Karpas-422 (cell line): ENCODE results near the gene ASTN2. TPM values are rescaled to one million over a fixed set of nuclear protein-coding genes. Genes with fewer than 3 reads are reported as not detected.
A peak's percentile ranks its signal among the peaks of the same experiment; 100 is the strongest.
"Not testable (repeated sequence)": the region's sequence is repeated elsewhere in the genome, so short reads cannot be mapped to it uniquely, and the experiment has no call there.

Experiments used
- DNase-seq: peaks from one replicate; pipeline ENCODE4 v3.0.0-alpha.2; 2015
- H2AFZ ChIP-seq: fragments of 200-600 bp; sonication (generic); 2 replicates; pipeline ENCODE4 v1.6.1; 2014; ENCODE audit warnings: antibody characterized with exemption, low read length, mixed read lengths
- H3K27ac ChIP-seq: fragments of 200-600 bp; sonication (generic); 2 replicates; pipeline ENCODE4 v1.5.1; 2014; ENCODE audit warnings: mild to moderate bottlenecking, low read length, moderate library complexity
- H3K27me3 ChIP-seq: fragments of 200-600 bp; sonication (generic); 2 replicates; pipeline ENCODE4 v1.6.1; 2014; ENCODE audit warnings: low read length, mixed read lengths
- H3K36me3 ChIP-seq: fragments of 200-600 bp; sonication (generic); 2 replicates; pipeline ENCODE4 v1.6.1; 2014; ENCODE audit warnings: low read length, mixed read lengths; ENCODE audit not compliant: insufficient read depth
- H3K4me1 ChIP-seq: fragments of 200-600 bp; sonication (generic); 2 replicates; pipeline ENCODE4 v1.6.1; 2014; ENCODE audit warnings: mild to moderate bottlenecking, low read length, mixed read lengths
- H3K4me2 ChIP-seq: fragments of 200-600 bp; sonication (generic); 2 replicates; pipeline ENCODE4 v1.6.1; 2014; ENCODE audit warnings: low read length, low read depth, mild to moderate bottlenecking; ENCODE audit not compliant: poor library complexity, severe bottlenecking
- H3K4me3 ChIP-seq: fragments of 200-600 bp; sonication (generic); 2 replicates; pipeline ENCODE4 v1.5.1; 2014; ENCODE audit warnings: mild to moderate bottlenecking, antibody characterized with exemption, low read length, mixed read lengths
- H3K79me2 ChIP-seq: fragments of 200-600 bp; sonication (generic); 2 replicates; pipeline ENCODE4 v1.6.1; 2014; ENCODE audit warnings: mild to moderate bottlenecking, low read length, mixed read lengths
- H3K9ac ChIP-seq: fragments of 200-600 bp; sonication (generic); 2 replicates; pipeline ENCODE4 v1.6.0; 2014; ENCODE audit warnings: low read length
- H3K9me2 ChIP-seq: fragments of 200-600 bp; sonication (generic), shearing (Covaris generic); replicated peaks from 2 replicates; pipeline ENCODE4 v1.6.0; 2014; ENCODE audit warnings: mild to moderate bottlenecking, low read length, moderate library complexity; ENCODE audit not compliant: insufficient read depth
- H3K9me3 ChIP-seq: fragments of 300-700, 200-600 bp; sonication (generic); 2 replicates; pipeline ENCODE4 v1.6.1; 2014; ENCODE audit warnings: low read length, mixed read lengths
- H4K20me1 ChIP-seq: fragments of 200-600 bp; sonication (generic); 2 replicates; pipeline ENCODE4 v1.6.1; 2014; ENCODE audit warnings: mild to moderate bottlenecking, antibody characterized with exemption, low read length, low read depth; ENCODE audit not compliant: insufficient read depth
- total RNA-seq: library from RNA; depleted of rRNA; stranded (reverse); fragments of >200 nt; shearing (Covaris generic); gene quantifications from 2 replicates; pipeline ENCODE4 v1.2.3, GENCODE V29; 2014; ENCODE audit warnings: low replicate concordance

The ASTN2 gene
- total RNA-seq, 1 experiment from 2014 or later, result 5.3 TPM

DNA sequence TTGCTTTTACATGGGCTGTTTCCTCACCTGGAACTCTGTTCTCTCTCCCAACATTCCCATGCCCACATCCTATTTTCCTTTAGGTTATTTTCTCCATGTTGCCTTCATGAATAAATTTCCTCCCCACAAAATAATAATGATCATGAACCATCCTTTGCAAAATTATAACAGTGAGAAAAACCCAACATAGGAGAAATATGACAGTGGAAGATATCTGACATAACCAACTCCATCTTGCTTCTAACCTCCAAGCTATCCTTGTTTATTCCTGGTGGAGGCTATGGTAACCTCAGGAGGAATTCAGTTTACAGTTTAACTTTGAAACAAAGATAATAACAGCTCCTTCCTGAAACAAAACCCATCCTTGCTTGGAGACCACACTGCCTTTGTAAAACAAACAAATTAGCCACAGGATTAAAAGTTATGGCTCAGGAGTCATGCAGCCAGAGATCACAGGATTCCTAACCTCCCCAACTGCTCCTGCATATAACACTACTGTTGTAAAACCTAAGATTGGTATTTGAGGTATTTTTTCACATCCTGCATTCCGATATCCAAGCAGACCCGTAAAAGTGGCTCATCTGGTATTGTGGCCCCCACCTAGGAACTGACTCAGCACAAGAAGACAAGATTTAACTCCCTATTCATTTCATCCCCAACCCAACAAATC, 515.4 kb downstream of the ASTN2 start:
- no peak for DNase-seq
- no peak overlapping the region for H3K9ac ChIP-seq

DNA sequence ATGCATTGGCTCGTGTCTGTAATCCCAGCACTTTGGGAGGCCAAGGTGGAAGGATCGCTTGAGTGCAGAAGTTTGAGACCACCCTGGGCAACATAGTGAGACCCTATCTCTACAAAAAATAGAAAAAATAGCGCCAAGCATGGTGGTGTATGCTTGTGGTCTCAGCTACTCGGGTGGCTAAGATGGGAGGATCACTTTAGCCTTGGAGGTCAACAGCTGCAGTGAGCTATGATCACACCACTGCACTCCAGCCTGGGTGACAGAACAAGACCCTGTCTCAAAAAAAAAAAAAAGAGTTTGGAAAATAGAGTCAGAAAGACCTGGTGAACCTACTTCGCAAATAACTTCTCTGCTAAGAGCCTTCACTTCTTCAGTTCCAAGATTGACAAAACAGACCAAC, 516.7 kb downstream of the ASTN2 start:
- H3K36me3 ChIP-seq, H3K9me2 ChIP-seq, H3K9ac ChIP-seq, H2AFZ ChIP-seq, H3K4me3 ChIP-seq, H3K79me2 ChIP-seq, H3K9me3 ChIP-seq, H3K27me3 ChIP-seq, H3K27ac ChIP-seq, H4K20me1 ChIP-seq, H3K4me2 ChIP-seq, H3K4me1 ChIP-seq: not testable (repeated sequence)
- peak; percentile 5 for DNase-seq

More for the DNA sequence above, 515.4 kb downstream of the ASTN2 start:
- Histone ChIP-seq H3K4me3 (no peak overlapping the region), H3K36me3 (no peaks in the 10 kb centered on the region), H3K4me2 (no peak overlapping the region), H3K4me1 (no peaks in the 10 kb centered on the region), H4K20me1 (no peaks in the 10 kb centered on the region), H3K9me2 (no peaks in the 10 kb centered on the region), H3K9me3 (0 out of 2 replicates have a peak, but pooled peaks cover 3% of the 10 kb centered on the region), H2AFZ (no peak overlapping the region), H3K27ac (no peak overlapping the region), H3K27me3 (no peaks in the 10 kb centered on the region), H3K79me2 (no peaks in the 10 kb centered on the region)

DNA sequence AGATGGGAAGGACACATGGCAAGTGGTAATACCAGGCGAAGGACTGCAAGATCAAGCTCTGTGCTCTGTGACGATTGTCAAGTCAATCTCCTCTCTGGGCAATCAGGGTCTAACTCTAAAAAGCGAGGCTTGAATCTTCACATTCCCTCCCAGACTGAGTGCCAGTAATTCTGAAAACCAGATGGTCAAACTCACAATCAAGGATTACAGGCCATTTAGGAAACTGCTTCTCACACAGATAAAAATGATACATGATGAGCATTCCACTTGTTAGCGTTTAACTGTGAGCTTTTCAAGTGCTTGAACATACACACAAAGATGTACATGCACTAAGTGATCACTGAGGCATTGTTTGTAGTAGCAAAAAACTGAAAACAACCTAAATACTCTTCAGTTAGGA, 517.7 kb downstream of the ASTN2 start:
- Histone ChIP-seq H3K27ac (no peak overlapping the region), H4K20me1 (no peaks in the 10 kb centered on the region), H3K4me3 (no peak overlapping the region), H2AFZ (no peak overlapping the region), H3K9me3 (0 out of 2 replicates have a peak, but pooled peaks cover 3% of the 10 kb centered on the region), H3K4me1 (no peaks in the 10 kb centered on the region), H3K27me3 (no peaks in the 10 kb centered on the region), H3K36me3 (no peaks in the 10 kb centered on the region), H3K9ac (no peak overlapping the region), H3K9me2 (no peaks in the 10 kb centered on the region), H3K4me2 (no peak overlapping the region), H3K79me2 (no peaks in the 10 kb centered on the region)
- DNase-seq, result no peak

DNA sequence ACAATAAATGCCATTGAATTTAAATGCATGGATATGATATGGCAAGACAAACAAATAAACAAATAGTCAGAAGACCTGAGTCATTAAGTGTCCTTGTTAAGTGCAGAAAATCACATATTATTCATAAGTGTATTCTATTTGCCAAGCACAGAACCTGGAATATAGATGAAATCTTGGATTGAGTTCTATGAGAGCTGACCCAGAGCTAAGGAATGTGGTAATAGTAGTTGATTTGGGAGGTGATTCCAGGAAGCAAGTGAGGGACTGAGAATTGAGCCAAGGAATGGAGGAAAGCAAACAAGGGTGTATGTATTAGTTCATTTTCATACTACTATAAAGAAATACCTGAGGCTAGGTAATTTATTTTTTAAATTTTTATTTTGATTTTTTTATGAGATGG, 518.9 kb downstream of the ASTN2 start:
- Histone ChIP-seq H3K27me3 (no peaks in the 10 kb centered on the region), H3K9me3 (0 out of 2 replicates have a peak, but pooled peaks cover 3% of the 10 kb centered on the region), H3K9ac (no peak overlapping the region), H3K9me2 (no peaks in the 10 kb centered on the region), H3K4me1 (no peaks in the 10 kb centered on the region), H3K4me3 (no peak overlapping the region), H3K79me2 (no peaks in the 10 kb centered on the region), H4K20me1 (no peaks in the 10 kb centered on the region), H3K4me2 (no peak overlapping the region), H3K36me3 (no peaks in the 10 kb centered on the region), H3K27ac (no peak overlapping the region), H2AFZ (no peak overlapping the region)
- DNase-seq, result no peak

DNA sequence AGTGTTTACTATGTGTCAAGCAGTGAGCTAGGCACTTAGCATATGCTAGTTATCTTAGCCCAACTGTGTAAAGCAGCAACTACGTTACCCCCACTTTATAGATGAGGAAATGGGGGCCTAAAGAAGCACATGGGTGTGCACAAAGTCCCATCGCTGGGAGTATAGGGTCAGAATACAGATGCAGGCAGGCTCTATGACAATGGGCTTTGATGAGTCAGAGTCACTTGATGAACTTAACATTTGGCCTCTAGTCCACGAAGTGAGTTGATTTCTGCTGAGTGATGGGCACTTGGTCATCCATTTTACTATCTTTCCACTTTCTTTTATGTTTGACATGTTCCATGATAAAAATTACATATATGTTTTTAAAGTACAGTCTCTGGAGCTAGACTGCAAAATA, 523.4 kb downstream of the ASTN2 start:
- Histone ChIP-seq H3K9me3 (no peaks in the 10 kb centered on the region), H3K27me3 (no peaks in the 10 kb centered on the region), H2AFZ (no peak overlapping the region), H4K20me1 (no peaks in the 10 kb centered on the region), H3K9me2 (no peaks in the 10 kb centered on the region), H3K27ac (no peak overlapping the region), H3K4me2 (no peak overlapping the region), H3K9ac (no peak overlapping the region), H3K4me3 (no peak overlapping the region), H3K4me1 (no peaks in the 10 kb centered on the region), H3K36me3 (no peaks in the 10 kb centered on the region), H3K79me2 (no peaks in the 10 kb centered on the region)
- DNase-seq, result no peak

DNA sequence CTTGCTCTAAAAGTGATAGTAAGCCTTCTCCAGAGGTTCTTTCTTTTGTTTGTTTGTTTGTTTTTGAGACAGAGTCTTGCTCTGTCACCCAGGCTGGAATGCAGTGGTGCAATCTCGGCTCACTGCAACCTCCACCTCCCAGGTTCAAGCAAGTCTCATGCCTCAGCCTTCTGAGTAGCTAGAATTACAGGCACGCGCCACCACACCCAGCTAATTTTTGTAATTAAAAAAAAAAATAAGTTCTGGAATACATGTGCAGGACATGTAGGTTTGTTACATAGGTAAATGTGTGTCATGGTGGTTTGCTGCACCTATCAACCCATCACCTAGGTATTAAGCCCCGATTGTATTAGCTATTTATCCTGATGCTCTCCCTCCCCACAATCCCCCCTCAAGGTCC, 526.4 kb downstream of the ASTN2 start:
- H4K20me1 ChIP-seq, H3K27ac ChIP-seq, H3K9ac ChIP-seq, H3K9me2 ChIP-seq, H3K9me3 ChIP-seq, H3K4me2 ChIP-seq, H2AFZ ChIP-seq, DNase-seq, H3K4me1 ChIP-seq, H3K36me3 ChIP-seq, H3K79me2 ChIP-seq, H3K4me3 ChIP-seq, H3K27me3 ChIP-seq: not testable (repeated sequence)

DNA sequence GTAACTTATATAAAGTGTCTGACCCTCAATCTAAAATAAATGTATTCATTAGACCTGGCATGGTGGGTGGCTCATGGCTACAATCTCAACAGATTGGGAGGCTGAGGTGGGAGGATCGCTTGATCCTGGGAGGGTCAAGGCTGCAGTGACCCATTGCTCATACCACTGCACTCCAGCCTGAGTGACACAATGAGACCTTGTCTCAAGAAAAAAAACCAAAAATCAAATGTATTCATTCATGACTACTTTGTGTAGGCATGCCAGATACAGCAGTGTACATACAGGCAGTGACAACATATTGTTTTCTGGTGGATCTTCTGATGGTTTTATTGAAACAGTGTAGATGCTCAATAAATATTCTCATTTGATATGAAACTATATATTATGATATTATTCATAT, 526.8 kb downstream of the ASTN2 start:
- H3K4me2 ChIP-seq, result no peak overlapping the region
- H3K4me1 ChIP-seq, result no peaks in the 10 kb centered on the region
- no peak for DNase-seq
- H2AFZ ChIP-seq, result no peak overlapping the region
- H3K27ac ChIP-seq, result no peak overlapping the region
- H3K36me3 ChIP-seq, result no peaks in the 10 kb centered on the region
- H4K20me1 ChIP-seq, result no peaks in the 10 kb centered on the region
- H3K27me3 ChIP-seq, result no peaks in the 10 kb centered on the region
- H3K79me2 ChIP-seq, result no peaks in the 10 kb centered on the region
- no peak overlapping the region for H3K4me3 ChIP-seq
- no peaks in the 10 kb centered on the region for H3K9me3 ChIP-seq
- no peak overlapping the region for H3K9ac ChIP-seq
- H3K9me2 ChIP-seq, result no peaks in the 10 kb centered on the region

DNA sequence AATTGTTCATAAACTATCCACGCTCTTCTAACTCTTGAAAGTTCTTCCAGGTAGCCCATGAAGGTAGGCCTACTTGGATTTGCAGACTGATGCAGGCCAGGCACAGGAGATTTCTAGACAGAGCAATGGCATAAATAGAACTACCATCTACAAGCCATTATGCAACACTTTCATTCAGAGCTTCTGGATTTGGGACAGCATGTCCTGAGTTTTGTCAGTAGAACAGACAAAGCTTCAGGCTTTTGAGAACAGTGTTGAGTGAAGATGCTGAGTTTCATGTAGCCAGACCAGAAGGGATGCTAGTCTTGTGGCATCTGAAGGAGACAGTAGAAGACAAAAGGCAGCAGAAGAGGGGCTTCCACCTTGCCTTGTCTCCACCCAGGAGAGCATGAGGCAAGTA, 531.2 kb downstream of the ASTN2 start:
- Histone ChIP-seq H3K27me3 (no peaks in the 10 kb centered on the region), H4K20me1 (no peaks in the 10 kb centered on the region), H3K4me3 (no peak overlapping the region), H3K4me1 (peaks cover 5% of the 10 kb centered on the region), H3K79me2 (no peaks in the 10 kb centered on the region), H3K9me2 (no peaks in the 10 kb centered on the region), H2AFZ (no peak overlapping the region), H3K27ac (no peak overlapping the region), H3K9me3 (no peaks in the 10 kb centered on the region), H3K9ac (no peak overlapping the region), H3K36me3 (no peaks in the 10 kb centered on the region), H3K4me2 (no peak overlapping the region)
- DNase-seq, result peak; percentile 32
